ENCODE results near the gene TRAPPC3L. TPM values are rescaled to one million over a fixed set of nuclear protein-coding genes. Genes with fewer than 3 reads are reported as not detected.

The TRAPPC3L gene
- total RNA-seq (ENCODE audit: insufficient read depth, low replicate concordance) = 1.4 TPM

- no peak for DNase-seq (ENCODE audit: low spot score)
These were observed at the start of gene TRAPPC3L for GRCh38 chr6:116545651-116546050. Gene TRAPPC3L (minus strand): TSS chr6:116545684. CDS start chr6:116545514, 170 bp downstream.

- DNase-seq (ENCODE audit: low spot score) = no peak
These were observed 49.8 kb upstream of the TRAPPC3L start for GRCh38 chr6:116595247-116595646.

- no peak for DNase-seq (ENCODE audit: low spot score)
These were observed 41.3 kb upstream of the TRAPPC3L start for GRCh38 chr6:116586738-116587137.

GRCh38 chr6:116586276-116586675 lies 40.8 kb upstream of the TRAPPC3L start:
- DNase-seq (ENCODE audit: low spot score) = no peak

- no peak for DNase-seq (ENCODE audit: low spot score)
These were observed 34.7 kb upstream of the TRAPPC3L start for GRCh38 chr6:116580198-116580597.

GRCh38 chr6:116579143-116579542 lies 33.7 kb upstream of the TRAPPC3L start:
- DNase-seq (ENCODE audit: low spot score) = no peak

GRCh38 chr6:116578335-116578734 lies 32.9 kb upstream of the TRAPPC3L start:
- no peak for DNase-seq (ENCODE audit: low spot score)

- DNase-seq (ENCODE audit: low spot score) = no peak
These were observed 32.0 kb upstream of the TRAPPC3L start for GRCh38 chr6:116577486-116577885.

GRCh38 chr6:116575227-116575626 lies 29.7 kb upstream of the TRAPPC3L start:
- DNase-seq (ENCODE audit: low spot score) = no peak

GRCh38 chr6:116572162-116572561 lies 26.7 kb upstream of the TRAPPC3L start:
- DNase-seq (ENCODE audit: low spot score) = peak; percentile 44

- no peak for DNase-seq (ENCODE audit: low spot score)
These were observed 26.2 kb upstream of the TRAPPC3L start for GRCh38 chr6:116571683-116572000.

- peak; percentile 100 for DNase-seq (ENCODE audit: low spot score)
These were observed 25.6 kb upstream of the TRAPPC3L start, which contains the start of gene RWDD1 for GRCh38 chr6:116570856-116571682. Gene RWDD1 (plus strand): TSS chr6:116571504. CDS start chr6:116571583, 79 bp downstream.

GRCh38 chr6:116568821-116569755 lies 23.6 kb upstream of the TRAPPC3L start:
- DNase-seq (ENCODE audit: low spot score) = no peak

GRCh38 chr6:116568111-116568510 lies 22.6 kb upstream of the TRAPPC3L start:
- DNase-seq (ENCODE audit: low spot score) = no peak

- peak; percentile 22 for DNase-seq (ENCODE audit: low spot score)
These were observed 19.7 kb upstream of the TRAPPC3L start for GRCh38 chr6:116564921-116565872.

GRCh38 chr6:116564311-116564710 lies 18.8 kb upstream of the TRAPPC3L start:
- no peak for DNase-seq (ENCODE audit: low spot score)

- no peak for DNase-seq (ENCODE audit: low spot score)
These were observed 18.3 kb upstream of the TRAPPC3L start for GRCh38 chr6:116563830-116564229.

GRCh38 chr6:116562614-116563013 lies 17.1 kb upstream of the TRAPPC3L start:
- DNase-seq (ENCODE audit: low spot score) = peak; percentile 85

- no peak for DNase-seq (ENCODE audit: low spot score)
These were observed 16.5 kb upstream of the TRAPPC3L start for GRCh38 chr6:116562019-116562403.

GRCh38 chr6:116561377-116562018 lies 16.0 kb upstream of the TRAPPC3L start:
- DNase-seq (ENCODE audit: low spot score) = peak; percentile 86

- DNase-seq (ENCODE audit: low spot score) = no peak
These were observed 14.6 kb upstream of the TRAPPC3L start for GRCh38 chr6:116560130-116560529.
